ENCODE results near the gene ITGB3. TPM values are rescaled to one million over a fixed set of nuclear protein-coding genes. Genes with fewer than 3 reads are reported as not detected.
A peak's percentile ranks its signal among the peaks of the same experiment; 100 is the strongest.

Gene ITGB3
- total RNA-seq, 4 donors from 2014 or later = 22.1 to 58.7 (median 53.8) TPM

DNA sequence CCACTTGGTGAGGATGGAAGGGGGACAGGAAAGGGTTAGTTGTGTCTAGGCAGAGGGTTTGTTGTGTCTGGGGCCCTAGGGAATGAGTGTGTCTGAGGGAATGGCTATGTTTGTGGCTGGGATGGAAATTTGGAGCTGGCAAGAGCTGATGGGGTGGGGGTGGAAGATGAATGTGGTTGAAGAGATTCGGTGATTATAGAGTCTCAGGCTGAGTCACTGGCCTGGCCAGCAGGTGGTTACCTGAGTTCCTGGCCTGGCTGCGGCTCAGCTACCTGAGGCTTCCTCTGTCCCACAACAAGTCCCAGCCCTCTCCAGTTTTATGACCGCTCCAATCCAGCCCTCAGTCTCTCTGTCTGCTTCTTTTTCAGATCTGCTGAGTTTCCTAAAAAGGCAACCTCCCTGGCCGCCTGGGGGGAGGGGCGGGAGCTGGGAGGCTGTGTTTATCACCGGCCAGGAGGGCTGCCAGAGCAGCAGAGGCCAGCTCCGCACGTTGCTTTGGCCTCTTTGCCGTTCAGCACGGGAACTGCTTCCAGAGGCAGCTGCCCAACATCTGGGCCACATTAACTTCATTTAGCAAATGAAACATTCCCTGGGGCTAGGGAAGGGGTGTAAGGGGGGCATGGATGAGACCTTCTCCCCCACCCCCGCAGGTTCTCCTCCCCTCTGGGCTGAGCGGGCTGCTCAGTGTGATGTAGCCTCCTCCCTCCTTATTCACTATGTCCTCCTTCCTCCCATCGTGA, 21.8 kb downstream of the ITGB3 start:
- ATAC-seq = peak; percentile 67
- Histone ChIP-seq H3K36me3 (no peaks in the 10 kb centered on the region), H3K4me3 (no peak overlapping the region), H3K9me3 (no peaks in the 10 kb centered on the region), H3K27ac (peak overlapping the region; percentile 85 to 97 (median 92)), H3K4me1 (peaks cover 39 to 80% (median 57%) of the 10 kb centered on the region in 3 donors), H3K27me3 (no peaks in the 10 kb centered on the region)
- WGBS, 2 donors (ENCODE audit: low coverage in 1 of 2) = 0 to 10% methylated on average over 3 to 7 of the region's 13 CpGs
- TF ChIP-seq EP300 (IDR thresholded peaks at IDR 0.05) (no peak), POLR2AphosphoS5 (IDR thresholded peaks at IDR 0.05) (peak; percentile 78), POLR2A (IDR thresholded peaks at IDR 0.05) (peak in 1 of 2 donors; percentile 39)
- TF ChIP-seq, protein P1, sequence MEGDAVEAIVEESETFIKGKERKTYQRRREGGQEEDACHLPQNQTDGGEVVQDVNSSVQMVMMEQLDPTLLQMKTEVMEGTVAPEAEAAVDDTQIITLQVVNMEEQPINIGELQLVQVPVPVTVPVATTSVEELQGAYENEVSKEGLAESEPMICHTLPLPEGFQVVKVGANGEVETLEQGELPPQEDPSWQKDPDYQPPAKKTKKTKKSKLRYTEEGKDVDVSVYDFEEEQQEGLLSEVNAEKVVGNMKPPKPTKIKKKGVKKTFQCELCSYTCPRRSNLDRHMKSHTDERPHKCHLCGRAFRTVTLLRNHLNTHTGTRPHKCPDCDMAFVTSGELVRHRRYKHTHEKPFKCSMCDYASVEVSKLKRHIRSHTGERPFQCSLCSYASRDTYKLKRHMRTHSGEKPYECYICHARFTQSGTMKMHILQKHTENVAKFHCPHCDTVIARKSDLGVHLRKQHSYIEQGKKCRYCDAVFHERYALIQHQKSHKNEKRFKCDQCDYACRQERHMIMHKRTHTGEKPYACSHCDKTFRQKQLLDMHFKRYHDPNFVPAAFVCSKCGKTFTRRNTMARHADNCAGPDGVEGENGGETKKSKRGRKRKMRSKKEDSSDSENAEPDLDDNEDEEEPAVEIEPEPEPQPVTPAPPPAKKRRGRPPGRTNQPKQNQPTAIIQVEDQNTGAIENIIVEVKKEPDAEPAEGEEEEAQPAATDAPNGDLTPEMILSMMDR (IDR thresholded peaks at IDR 0.05) = peak in 1 of 4 experiments; percentile 21

DNA sequence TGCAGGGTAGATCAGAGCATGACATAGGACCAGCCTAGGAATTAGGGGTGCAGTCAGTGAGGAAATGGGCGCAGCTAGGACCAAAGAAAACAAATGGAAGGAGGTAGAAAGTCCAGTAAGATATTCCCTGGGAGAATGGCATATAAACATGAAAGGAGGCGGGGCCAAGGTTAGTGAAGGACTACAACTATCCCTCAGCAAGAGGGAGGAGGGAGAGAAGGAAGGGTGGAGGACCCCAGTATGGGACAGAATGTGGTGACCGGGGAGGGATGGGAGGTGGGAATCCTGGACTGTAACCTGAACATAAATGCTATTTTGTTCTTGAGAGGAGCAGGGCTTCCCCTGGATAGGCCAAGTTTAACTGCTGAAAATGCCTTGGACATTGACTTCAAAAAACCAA, 22.8 kb downstream of the ITGB3 start:
- H3K4me3 ChIP-seq = no peak overlapping the region
- no peak for ATAC-seq
- no peaks in the 10 kb centered on the region for H3K27me3 ChIP-seq
- 76 to 91% methylated on average over 2 to 3 of the region's 3 CpGs for WGBS, 2 donors (ENCODE audit: low coverage in 1 of 2)
- no peaks in the 10 kb centered on the region for H3K36me3 ChIP-seq
- H3K27ac ChIP-seq = peak overlapping the region; percentile 85 to 97 (median 92)
- TF ChIP-seq, protein P1 (IDR thresholded peaks at IDR 0.05) = no peak
- TF ChIP-seq EP300 (IDR thresholded peaks at IDR 0.05) = no peak
- TF ChIP-seq POLR2AphosphoS5 (IDR thresholded peaks at IDR 0.05) = no peak
- no peak for TF ChIP-seq POLR2A (IDR thresholded peaks at IDR 0.05)
- peaks cover 39 to 85% (median 61%) of the 10 kb centered on the region in 3 donors for H3K4me1 ChIP-seq
- no peaks in the 10 kb centered on the region for H3K9me3 ChIP-seq

DNA sequence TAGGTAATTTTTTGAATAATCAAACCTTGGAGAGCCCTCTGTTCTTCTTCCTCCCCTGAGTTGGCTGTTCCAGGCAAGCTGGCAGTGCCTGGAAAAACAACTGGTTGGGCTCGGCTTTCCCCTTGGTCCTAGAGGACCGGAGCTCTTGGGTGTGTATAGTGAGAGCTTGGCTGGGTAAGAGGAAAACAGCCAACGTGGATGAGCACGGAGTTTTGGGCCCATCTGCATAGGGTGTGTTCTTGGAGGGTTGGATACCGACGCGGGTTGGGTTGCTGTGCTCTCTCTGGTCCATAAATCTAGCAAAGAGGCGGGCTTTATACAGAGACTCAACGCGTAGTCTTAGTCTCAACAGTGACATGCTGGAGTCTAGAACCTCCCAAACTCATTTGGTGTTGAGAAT, 23.2 kb downstream of the ITGB3 start:
- no peaks in the 10 kb centered on the region for H3K9me3 ChIP-seq
- H3K4me3 ChIP-seq = no peak overlapping the region
- H3K27me3 ChIP-seq = no peaks in the 10 kb centered on the region
- TF ChIP-seq POLR2A (IDR thresholded peaks at IDR 0.05) (no peak), POLR2AphosphoS5 (IDR thresholded peaks at IDR 0.05) (no peak)
- TF ChIP-seq, protein P1 (IDR thresholded peaks at IDR 0.05) = no peak
- peak; percentile 43 for ATAC-seq
- H3K4me1 ChIP-seq = peaks cover 39 to 87% (median 61%) of the 10 kb centered on the region in 3 donors
- WGBS, 2 donors (ENCODE audit: low coverage in 1 of 2) = 0 to 20% methylated on average over 2 to 4 of the region's 10 CpGs
- H3K36me3 ChIP-seq = no peaks in the 10 kb centered on the region
- peak overlapping the region; percentile 85 to 97 (median 92) for H3K27ac ChIP-seq

DNA sequence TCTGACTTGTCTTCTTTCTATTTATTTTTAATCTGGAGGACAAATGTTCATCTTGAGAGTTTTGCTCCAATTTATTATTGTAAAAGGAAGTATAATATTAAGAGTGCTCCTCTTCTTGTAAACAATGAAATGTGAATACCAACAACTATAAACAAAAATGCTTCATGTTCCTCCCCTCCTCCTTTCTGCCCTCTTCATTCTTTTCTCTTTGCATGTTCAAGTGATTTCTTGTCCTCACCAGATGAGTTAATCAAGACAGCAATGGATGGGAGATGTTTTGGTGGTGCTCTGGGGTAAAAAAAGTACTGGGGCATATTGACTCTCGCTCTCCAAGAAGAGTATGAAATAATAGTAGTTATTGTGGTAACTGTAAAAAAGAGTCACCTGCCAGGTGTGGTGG, 24.3 kb downstream of the ITGB3 start:
- 83 to 100% methylated on average over 1 of the region's 1 CpG for WGBS, 2 donors (ENCODE audit: low coverage in 1 of 2)
- Histone ChIP-seq H3K9me3 (no peaks in the 10 kb centered on the region), H3K36me3 (no peaks in the 10 kb centered on the region), H3K27me3 (no peaks in the 10 kb centered on the region), H3K27ac (peak overlapping the region; percentile 85 to 97 (median 92)), H3K4me1 (peaks cover 39 to 87% (median 61%) of the 10 kb centered on the region in 3 donors), H3K4me3 (no peak overlapping the region)
- TF ChIP-seq, protein P1 (IDR thresholded peaks at IDR 0.05) = no peak
- no peak for TF ChIP-seq POLR2AphosphoS5 (IDR thresholded peaks at IDR 0.05)
- ATAC-seq = no peak

DNA sequence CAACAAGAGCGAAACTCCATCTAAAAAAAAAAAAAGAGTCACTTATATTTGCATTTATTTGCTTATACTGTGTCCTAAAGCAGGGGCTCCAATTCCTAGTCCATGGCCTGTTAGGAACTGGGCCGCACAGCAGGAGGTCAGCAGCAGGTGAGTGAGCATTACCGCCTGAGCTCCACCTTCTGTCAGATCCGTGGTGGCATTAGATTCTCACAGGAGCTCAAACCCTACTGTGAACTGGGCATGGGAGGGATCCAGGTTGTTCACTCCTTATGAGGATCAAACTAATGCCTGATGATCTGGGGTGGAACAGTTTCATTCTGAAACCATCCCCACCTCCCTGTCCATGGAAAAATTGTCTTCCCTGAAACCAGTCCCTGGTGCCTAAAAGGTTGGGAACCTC, 24.9 kb downstream of the ITGB3 start:
- TF ChIP-seq, protein P1 (IDR thresholded peaks at IDR 0.05) = no peak
- no peak for TF ChIP-seq POLR2A (IDR thresholded peaks at IDR 0.05)
- TF ChIP-seq POLR2AphosphoS5 (IDR thresholded peaks at IDR 0.05) = no peak
- no peak for TF ChIP-seq EP300 (IDR thresholded peaks at IDR 0.05)
- no peaks in the 10 kb centered on the region for H3K9me3 ChIP-seq
- peak overlapping the region; percentile 85 to 97 (median 92) for H3K27ac ChIP-seq
- peaks cover 0 to 4% of the 10 kb centered on the region in 2 donors for H3K36me3 ChIP-seq
- peaks cover 39 to 81% (median 61%) of the 10 kb centered on the region in 3 donors for H3K4me1 ChIP-seq
- no peaks in the 10 kb centered on the region for H3K27me3 ChIP-seq
- ATAC-seq = no peak
- 50 to 71% methylated on average over 1 of the region's 4 CpGs for WGBS, 2 donors (ENCODE audit: low coverage in 1 of 2)
- H3K4me3 ChIP-seq = no peak overlapping the region

Data from gastroesophageal sphincter (tissue), 4 donors.